HepG2 (cell line): ENCODE measurements around the gene RHBDL1. TPM values are rescaled to one million over a fixed set of nuclear protein-coding genes. Genes with fewer than 3 reads are reported as not detected.

Source experiments
- CEBPB ChIP-seq: IDR thresholded peaks from 2 replicates; pipeline ENCODE4 v1.6.1; 2011; ENCODE audit warnings: low read depth, low read length, improper control_type of control experiment, borderline replicate concordance
- CREM ChIP-seq, 2 experiments: sonication (generic) in 1 of 2; formaldehyde crosslinking in 1 of 2; IDR thresholded peaks; 2 replicates each; pipeline versions ENCODE4 v1.4.0 to v1.6.1; 2016 to 2020; ENCODE audit warnings: antibody characterized with exemption in 1 of 2, mild to moderate bottlenecking in 1 of 2, missing genetic modification reagents in 1 of 2
- ELF1 ChIP-seq: sonication (generic); formaldehyde crosslinking; IDR thresholded peaks from 2 replicates; pipeline ENCODE4 v1.4.0; 2020; ENCODE audit warnings: missing genetic modification reagents
- ELK4 ChIP-seq: sonication (generic); formaldehyde crosslinking; IDR thresholded peaks from 2 replicates; pipeline ENCODE4 v1.9.0; 2021; ENCODE audit warnings: missing genetic modification reagents, borderline replicate concordance
- ETV6 ChIP-seq: sonication (generic); formaldehyde crosslinking; conservative IDR thresholded peaks from 2 replicates; pipeline ENCODE4 v1.4.0; 2020; ENCODE audit warnings: missing genetic modification reagents
- GABPB1 ChIP-seq: IDR thresholded peaks from 2 replicates; pipeline ENCODE4 v1.6.1; 2016; ENCODE audit warnings: mild to moderate bottlenecking, missing genetic modification reagents, moderate library complexity, missing compliant biosample characterization
- JDP2 ChIP-seq: sonication (generic); formaldehyde crosslinking; IDR thresholded peaks from 2 replicates; pipeline ENCODE4 v1.8.1; 2022; ENCODE audit warnings: missing genetic modification reagents, borderline replicate concordance
- MTF2 ChIP-seq: sonication (generic); formaldehyde crosslinking; IDR thresholded peaks from 2 replicates; pipeline ENCODE4 v1.5.0; 2020; ENCODE audit warnings: missing genetic modification reagents, borderline replicate concordance
- NFATC3 ChIP-seq: sonication (generic); formaldehyde crosslinking; IDR thresholded peaks from 2 replicates; pipeline ENCODE4 v1.5.1; 2020; ENCODE audit warnings: mild to moderate bottlenecking, missing genetic modification reagents
- PAF1 ChIP-seq: IDR thresholded peaks from 2 replicates; pipeline ENCODE4 v1.6.1; 2016; ENCODE audit warnings: missing genetic modification reagents, missing compliant biosample characterization
- PLSCR1 ChIP-seq: sonication (generic); formaldehyde crosslinking; IDR thresholded peaks from 2 replicates; pipeline ENCODE4 v1.5.0; 2020; ENCODE audit warnings: missing genetic modification reagents, mild to moderate bottlenecking, borderline replicate concordance
- RCOR2 ChIP-seq: IDR thresholded peaks from 2 replicates; pipeline ENCODE4 v1.6.1; 2016; ENCODE audit warnings: missing biosample characterization, missing genetic modification reagents
- SUZ12 ChIP-seq: fragments of 150-350 bp; IDR thresholded peaks from 2 replicates; pipeline ENCODE4 v1.6.1; 2014; ENCODE audit warnings: low read depth, low read length
- ZIK1 ChIP-seq: sonication (generic); formaldehyde crosslinking; IDR thresholded peaks from 2 replicates; pipeline ENCODE4 v1.5.0; 2020; ENCODE audit warnings: mild to moderate bottlenecking, low read depth, missing genetic modification reagents, borderline replicate concordance
- ZNF253 ChIP-seq: sonication (generic); formaldehyde crosslinking; IDR thresholded peaks from 2 replicates; pipeline ENCODE4 v1.8.0; 2022; ENCODE audit warnings: mild to moderate bottlenecking, missing genetic modification reagents, borderline replicate concordance
- ZNF496 ChIP-seq: sonication (generic); formaldehyde crosslinking; IDR thresholded peaks from 2 replicates; pipeline ENCODE4 v1.8.1; 2023; ENCODE audit warnings: mild to moderate bottlenecking, moderate library complexity, missing genetic modification reagents; ENCODE audit not compliant: insufficient replicate concordance
- ZSCAN30 ChIP-seq: sonication (generic); formaldehyde crosslinking; IDR thresholded peaks from 2 replicates; pipeline ENCODE4 v1.5.0; 2020; ENCODE audit warnings: mild to moderate bottlenecking, missing genetic modification reagents
- polyA plus RNA-seq, 8 experiments: library from polyadenylated mRNA; depleted of rRNA in 3 of 8; stranded (reverse) in 7 of 8; unstranded in 1 of 8; fragments of >200 nt; fragmentation: Illumina TruSeq in 4 of 8; extraction: Trizol in 4 of 8; gene quantifications; 2 replicates each; pipeline versions ENCODE4 v1.2.1 to v1.2.3, GENCODE V29; 2011 to 2016; ENCODE audit warnings: low read depth in 4 of 8, missing spikeins in 1 of 8, mixed read lengths in 1 of 8; ENCODE audit not compliant: insufficient read depth in 1 of 8
- total RNA-seq, 5 experiments: library from RNA; depleted of rRNA; stranded (reverse); fragments of >200 nt; fragmentation: Illumina TruSeq; extraction: Trizol; gene quantifications; 2 replicates each; pipeline ENCODE4 v1.2.3, GENCODE V29; 2016; ENCODE audit warnings: low read depth in 1 of 5
- TF ChIP-seq, protein P1 (sequence below): sonication (generic); formaldehyde crosslinking; IDR thresholded peaks from 2 replicates; pipeline ENCODE4 v1.4.0; 2020; ENCODE audit warnings: missing genetic modification reagents, borderline replicate concordance
- TF ChIP-seq, protein P2 (sequence below): sonication (generic); formaldehyde crosslinking; IDR thresholded peaks from 2 replicates; pipeline ENCODE4 v1.4.0; 2020; ENCODE audit warnings: missing genetic modification reagents, mild to moderate bottlenecking, borderline replicate concordance

RHBDL1 gene
- total and polyA plus RNA-seq, 2 of the 13 experiments (the other 11 are each of a cell fraction or from before 2014, with no cell fraction given) = 1.8 to 3.8 TPM

GRCh38 chr16:648781-649589, 26.5 kb upstream of the RHBDL1 start, which contains the start of gene WDR90 (continued):
- TF ChIP-seq, protein P1, sequence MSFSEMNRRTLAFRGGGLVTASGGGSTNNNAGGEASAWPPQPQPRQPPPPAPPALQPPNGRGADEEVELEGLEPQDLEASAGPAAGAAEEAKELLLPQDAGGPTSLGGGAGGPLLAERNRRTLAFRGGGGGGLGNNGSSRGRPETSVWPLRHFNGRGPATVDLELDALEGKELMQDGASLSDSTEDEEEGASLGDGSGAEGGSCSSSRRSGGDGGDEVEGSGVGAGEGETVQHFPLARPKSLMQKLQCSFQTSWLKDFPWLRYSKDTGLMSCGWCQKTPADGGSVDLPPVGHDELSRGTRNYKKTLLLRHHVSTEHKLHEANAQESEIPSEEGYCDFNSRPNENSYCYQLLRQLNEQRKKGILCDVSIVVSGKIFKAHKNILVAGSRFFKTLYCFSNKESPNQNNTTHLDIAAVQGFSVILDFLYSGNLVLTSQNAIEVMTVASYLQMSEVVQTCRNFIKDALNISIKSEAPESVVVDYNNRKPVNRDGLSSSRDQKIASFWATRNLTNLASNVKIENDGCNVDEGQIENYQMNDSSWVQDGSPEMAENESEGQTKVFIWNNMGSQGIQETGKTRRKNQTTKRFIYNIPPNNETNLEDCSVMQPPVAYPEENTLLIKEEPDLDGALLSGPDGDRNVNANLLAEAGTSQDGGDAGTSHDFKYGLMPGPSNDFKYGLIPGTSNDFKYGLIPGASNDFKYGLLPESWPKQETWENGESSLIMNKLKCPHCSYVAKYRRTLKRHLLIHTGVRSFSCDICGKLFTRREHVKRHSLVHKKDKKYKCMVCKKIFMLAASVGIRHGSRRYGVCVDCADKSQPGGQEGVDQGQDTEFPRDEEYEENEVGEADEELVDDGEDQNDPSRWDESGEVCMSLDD (CRISPR knock-in tag) = no peak; the same call in 1 of the 2 replicates
- no peak for TF ChIP-seq PLSCR1 (CRISPR knock-in tag)
- TF ChIP-seq, protein P2, sequence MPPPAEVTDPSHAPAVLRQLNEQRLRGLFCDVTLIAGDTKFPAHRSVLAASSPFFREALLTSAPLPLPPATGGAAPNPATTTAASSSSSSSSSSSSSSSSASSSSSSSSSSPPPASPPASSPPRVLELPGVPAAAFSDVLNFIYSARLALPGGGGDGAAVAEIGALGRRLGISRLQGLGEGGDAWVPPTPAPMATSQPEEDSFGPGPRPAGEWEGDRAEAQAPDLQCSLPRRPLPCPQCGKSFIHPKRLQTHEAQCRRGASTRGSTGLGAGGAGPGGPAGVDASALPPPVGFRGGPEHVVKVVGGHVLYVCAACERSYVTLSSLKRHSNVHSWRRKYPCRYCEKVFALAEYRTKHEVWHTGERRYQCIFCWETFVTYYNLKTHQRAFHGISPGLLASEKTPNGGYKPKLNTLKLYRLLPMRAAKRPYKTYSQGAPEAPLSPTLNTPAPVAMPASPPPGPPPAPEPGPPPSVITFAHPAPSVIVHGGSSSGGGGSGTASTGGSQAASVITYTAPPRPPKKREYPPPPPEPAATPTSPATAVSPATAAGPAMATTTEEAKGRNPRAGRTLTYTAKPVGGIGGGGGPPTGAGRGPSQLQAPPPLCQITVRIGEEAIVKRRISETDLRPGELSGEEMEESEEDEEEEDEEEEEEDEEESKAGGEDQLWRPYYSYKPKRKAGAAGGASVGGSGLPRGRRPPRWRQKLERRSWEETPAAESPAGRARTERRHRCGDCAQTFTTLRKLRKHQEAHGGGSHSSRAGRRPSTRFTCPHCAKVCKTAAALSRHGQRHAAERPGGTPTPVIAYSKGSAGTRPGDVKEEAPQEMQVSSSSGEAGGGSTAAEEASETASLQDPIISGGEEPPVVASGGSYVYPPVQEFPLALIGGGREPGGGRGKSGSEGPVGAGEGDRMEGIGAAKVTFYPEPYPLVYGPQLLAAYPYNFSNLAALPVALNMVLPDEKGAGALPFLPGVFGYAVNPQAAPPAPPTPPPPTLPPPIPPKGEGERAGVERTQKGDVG (CRISPR knock-in tag) = no peak
- TF ChIP-seq MTF2 (CRISPR knock-in tag) = no peak; the same call in 1 of the 2 replicates
- TF ChIP-seq CREM (IDR thresholded peaks at IDR 0.05) = peak; percentile 44; the same call in 1 of the 2 replicates
- peak; percentile 15; the same call in 1 of the 2 replicates for TF ChIP-seq CREM (CRISPR knock-in tag; IDR thresholded peaks at IDR 0.05)
- peak; percentile 96 for TF ChIP-seq ETV6 (CRISPR knock-in tag)
- no peak; the same call in 1 of the 2 replicates for TF ChIP-seq ZNF253 (CRISPR knock-in tag)
- peak; percentile 64; the same call in 1 of the 2 replicates for TF ChIP-seq ELK4 (CRISPR knock-in tag)
- no peak for TF ChIP-seq SUZ12
- no peak for TF ChIP-seq JDP2
- TF ChIP-seq CEBPB = peak; percentile 41; the same call in 1 of the 2 replicates
- TF ChIP-seq ZIK1 (CRISPR knock-in tag) = peak; percentile 92; the same call in 1 of the 2 replicates
- no peak for TF ChIP-seq ZNF496
- no peak for TF ChIP-seq PAF1
- peak; percentile 87 for TF ChIP-seq ELF1 (CRISPR knock-in tag)
- TF ChIP-seq NFATC3 = no peak
- no peak for TF ChIP-seq RCOR2
- no peak for TF ChIP-seq ZSCAN30
- peak; percentile 94 for TF ChIP-seq GABPB1 (CRISPR knock-in tag)
